Stimulated activated CD4-positive, alpha-beta T cell treated with anti-CD3 and anti-CD28 coated beads, Interleukin-4, amount 100 ng/mL, for 24 hours (primary cell): ENCODE measurements around the gene NOVA1.

Experiments used
- DNase-seq: peaks from one replicate; pipeline ENCODE4 v3.0.0-alpha.2; 2020

The NOVA1 gene

DNA sequence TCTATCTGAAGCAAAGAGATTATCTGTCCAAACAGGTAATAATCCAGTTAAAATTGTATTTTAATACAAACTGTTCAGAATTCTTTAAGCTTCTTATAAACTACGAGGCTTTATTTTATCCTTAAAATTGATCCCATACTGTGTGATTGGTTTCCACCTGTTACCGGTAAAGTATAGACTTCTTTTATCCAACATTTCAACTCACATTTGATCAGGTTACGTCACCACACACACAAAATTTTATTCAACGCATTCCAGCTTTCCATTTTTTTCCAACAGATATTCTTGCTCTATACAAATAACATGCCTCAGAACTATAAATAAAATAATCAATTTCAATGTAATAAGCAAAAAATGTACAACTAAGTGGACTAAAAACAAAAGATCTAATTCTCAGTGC, 4.5 kb downstream of the NOVA1 start:
- DNase-seq: no peak

- DNase-seq: no peak
Measured at GRCh38 chr14:26589925-26590324, 7.9 kb downstream of the NOVA1 start.

DNA sequence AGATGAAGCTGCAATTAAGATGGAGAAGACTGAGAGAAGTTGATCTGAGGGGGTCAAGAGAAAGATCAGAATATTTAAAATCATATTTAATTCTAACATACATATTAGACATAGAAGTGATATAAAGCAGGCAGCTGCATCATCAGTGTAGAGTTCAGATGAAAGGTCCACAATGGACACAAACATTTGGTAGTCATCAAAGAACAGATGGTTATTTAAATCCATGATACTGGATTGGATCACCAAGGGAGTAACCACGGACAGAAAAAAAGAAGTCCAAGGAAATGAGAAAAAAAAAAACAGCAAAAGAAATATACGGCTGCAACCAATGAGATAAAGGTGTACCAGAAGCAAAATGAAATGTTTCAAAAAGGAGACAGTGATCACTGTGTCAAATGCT, 20.1 kb downstream of the NOVA1 start:
- no peak for DNase-seq

DNA sequence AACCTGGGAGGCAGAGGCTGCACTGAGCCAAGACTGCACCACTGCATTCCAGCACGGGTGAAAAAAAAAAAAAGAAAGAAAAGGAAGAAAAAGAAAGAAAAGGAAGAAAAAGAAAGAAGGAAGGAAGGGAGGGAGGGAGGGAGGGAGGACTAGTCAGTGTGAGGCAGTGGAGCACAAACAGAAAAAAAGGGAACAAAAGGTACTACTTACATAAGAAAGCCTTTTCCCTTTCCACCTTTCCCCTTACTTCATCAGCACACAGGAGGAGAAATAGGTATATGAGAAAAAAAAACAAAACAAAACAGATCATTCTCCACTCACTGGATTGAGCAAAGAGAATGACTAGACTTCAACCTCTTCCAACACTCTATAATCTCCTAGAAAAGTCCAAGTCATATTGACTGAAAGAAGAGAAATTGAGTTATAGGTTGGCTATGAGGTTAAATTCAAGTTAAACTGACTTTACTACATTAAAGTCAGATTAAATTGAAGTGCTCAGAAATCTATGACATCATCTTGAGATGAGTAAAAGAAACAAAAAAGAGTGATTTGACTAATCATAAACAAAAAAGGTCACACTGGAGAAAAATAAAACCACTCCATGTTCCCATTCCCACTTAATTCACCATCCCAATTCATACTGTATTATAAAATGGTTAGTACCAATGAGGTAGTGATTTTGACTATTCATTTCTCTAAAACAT, 43.6 kb downstream of the NOVA1 start:
- no peak for DNase-seq

- DNase-seq: no peak
Measured at GRCh38 chr14:26549571-26549970, 48.3 kb downstream of the NOVA1 start.

DNA sequence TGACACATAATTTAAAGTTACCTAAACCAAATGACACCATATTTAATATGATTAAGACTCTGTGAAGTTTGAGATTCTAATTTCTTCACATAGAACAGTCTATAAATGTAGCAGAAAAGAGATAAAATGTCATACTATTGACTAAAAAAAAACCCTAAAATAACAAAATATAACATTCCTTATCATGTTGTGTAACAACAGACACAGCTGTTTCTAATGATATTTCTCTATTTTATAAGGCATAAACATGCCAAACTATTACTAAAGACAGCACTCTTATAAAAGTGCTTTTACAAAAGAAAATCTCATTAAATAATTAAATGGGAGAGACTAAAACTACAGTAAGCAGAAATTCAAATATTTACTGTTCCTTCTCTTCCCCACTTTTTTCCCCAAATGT, 49.4 kb downstream of the NOVA1 start:
- DNase-seq: no peak

- no peak for DNase-seq
Measured at GRCh38 chr14:26538176-26538575, 59.7 kb downstream of the NOVA1 start.

DNA sequence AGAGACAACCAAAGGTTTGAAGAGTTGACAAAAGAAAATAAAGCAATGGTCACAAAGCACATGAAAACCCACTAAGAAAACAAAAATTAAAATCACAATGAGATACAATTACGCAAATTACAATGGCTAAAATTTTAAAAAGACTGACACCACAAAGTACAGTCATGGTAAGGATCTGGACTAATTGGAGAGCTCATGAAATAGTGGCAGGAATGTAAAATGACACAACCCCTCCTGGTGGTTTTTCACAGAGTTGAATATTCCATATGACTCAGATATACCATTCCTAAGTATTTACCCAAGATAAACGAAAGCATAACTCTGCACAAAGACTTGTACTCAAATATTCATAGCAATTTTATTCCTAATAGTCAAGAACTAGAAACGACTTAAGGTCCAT, 65.9 kb downstream of the NOVA1 start:
- no peak for DNase-seq

- DNase-seq: no peak
Measured at GRCh38 chr14:26528415-26529182, 69.2 kb downstream of the NOVA1 start.

GRCh38 chr14:26527095-26527494, 70.7 kb downstream of the NOVA1 start:
- DNase-seq: no peak

- DNase-seq: no peak
Measured at GRCh38 chr14:26526137-26526536, 71.7 kb downstream of the NOVA1 start.

DNA sequence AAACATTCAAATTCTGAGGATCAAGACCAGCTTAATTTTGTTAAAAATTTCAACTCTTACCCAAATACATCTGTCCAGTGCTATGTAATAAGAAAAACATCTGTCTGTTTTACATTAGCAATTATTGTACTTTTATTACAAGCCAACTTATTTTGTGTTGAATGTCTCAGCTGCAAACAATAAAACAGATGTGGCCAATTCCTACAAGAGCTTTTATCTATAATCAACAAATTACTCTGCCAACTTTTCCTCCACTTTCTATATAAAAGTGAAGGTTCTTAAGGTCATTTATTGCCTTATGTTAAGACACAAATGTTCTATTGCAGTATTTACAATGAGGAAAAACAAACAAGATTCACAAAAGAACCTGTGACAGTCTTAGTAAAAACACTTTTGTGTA, 72.7 kb downstream of the NOVA1 start:
- no peak for DNase-seq

- no peak for DNase-seq
Measured at GRCh38 chr14:26522967-26523366, 74.9 kb downstream of the NOVA1 start.

- DNase-seq: no peak
Measured at GRCh38 chr14:26517771-26518170, 80.1 kb downstream of the NOVA1 start.

GRCh38 chr14:26500028-26500427, 97.8 kb downstream of the NOVA1 start:
- DNase-seq: no peak

GRCh38 chr14:26499546-26499945, 98.3 kb downstream of the NOVA1 start:
- DNase-seq: no peak

- DNase-seq: no peak
Measured at GRCh38 chr14:26486922-26487321, 110.9 kb downstream of the NOVA1 start.

GRCh38 chr14:26484562-26484961, 113.3 kb downstream of the NOVA1 start:
- DNase-seq: no peak

- DNase-seq: no peak
Measured at GRCh38 chr14:26478967-26479366, 118.9 kb downstream of the NOVA1 start.

- DNase-seq: no peak
Measured at GRCh38 chr14:26466862-26467261, 131.0 kb downstream of the NOVA1 start.

GRCh38 chr14:26463136-26463535, 134.7 kb downstream of the NOVA1 start:
- DNase-seq: no peak

- no peak for DNase-seq
Measured at GRCh38 chr14:26454105-26454504, 143.7 kb downstream of the NOVA1 start.

- DNase-seq: no peak
Measured at GRCh38 chr14:26448181-26448855, 149.5 kb downstream of the NOVA1 start.

DNA sequence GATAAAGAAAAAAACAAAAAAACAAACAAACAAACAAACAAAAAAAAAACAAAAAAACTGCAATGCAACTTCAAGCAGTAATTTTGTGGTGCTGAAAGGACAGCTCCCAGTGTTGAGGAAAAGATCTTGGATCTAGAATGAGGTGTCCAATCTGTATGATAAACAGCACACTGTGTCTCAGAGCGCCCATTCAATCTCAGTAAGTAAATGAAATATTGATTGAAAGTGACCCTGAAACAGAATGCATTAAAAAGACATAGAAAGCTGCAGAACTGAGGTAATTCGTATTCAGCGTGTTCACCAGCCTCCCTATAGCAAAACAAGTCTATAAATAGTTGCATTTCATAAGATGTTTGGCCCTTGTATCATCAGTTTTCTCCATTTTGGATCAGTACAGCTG, 153.0 kb downstream of the NOVA1 start:
- DNase-seq: no peak
